PC-9 (cell line): Measurements from ENCODE around the gene DSG2.

Experiments
- CTCF ChIP-seq: fragments of 200-600 bp; sonication (generic); conservative IDR thresholded peaks from 2 replicates; pipeline ENCODE4 v1.6.1; 2017; ENCODE audit warnings: mixed run types, antibody characterized with exemption, mild to moderate bottlenecking, moderate library complexity
- EZH2 ChIP-seq: fragments of 200-600 bp; sonication (generic); IDR thresholded peaks from 2 replicates; pipeline ENCODE4 v1.8.0; 2017; ENCODE audit warnings: antibody characterized with exemption, low read depth

GRCh38 chr18:31505156-31505555, 7.2 kb downstream of the DSG2 start:
- TF ChIP-seq CTCF (no peak), EZH2 (no peak)
